SJSA1 (cell line): ENCODE results near the gene GAGE13. TPM values are rescaled to one million over a fixed set of nuclear protein-coding genes. Genes with fewer than 3 reads are reported as not detected.

Experiments
- total RNA-seq: library from RNA; depleted of rRNA; stranded (reverse); fragments of >200 nt; shearing (Covaris generic); gene quantifications from 2 replicates; pipeline ENCODE4 v1.2.3, GENCODE V29; 2014; rRNA removed

The GAGE13 gene
- total RNA-seq, 1 experiment from 2014 or later = not detected

Other genes starting within 250 kb of the GAGE13 start
- gene GPKOW, start 207.8 kb upstream of the GAGE13 start, total RNA-seq = 32.2 and 47.9 TPM in 2 replicates
- 1.00 TPM in 1 of 2 replicates, not detected in the other for gene MAGIX, start 168.8 kb upstream of the GAGE13 start, total RNA-seq
- gene PLP2, start 159.7 kb upstream of the GAGE13 start, total RNA-seq = 48.3 and 63.8 TPM in 2 replicates
- gene PRICKLE3, start 145.2 kb upstream of the GAGE13 start, total RNA-seq = 2.4 and 3.6 TPM in 2 replicates
- gene SYP, start 131.4 kb upstream of the GAGE13 start, total RNA-seq = 0.16 and 0.53 TPM in 2 replicates
- not detected in 2 replicates for gene CACNA1F, start 98.2 kb upstream of the GAGE13 start, total RNA-seq
- 11.4 and 13.1 TPM in 2 replicates for gene CCDC22, start 96.1 kb upstream of the GAGE13 start, total RNA-seq
- gene FOXP3, start 66.9 kb upstream of the GAGE13 start, total RNA-seq = not detected in 2 replicates
- 6.5 and 6.8 TPM in 2 replicates for gene PPP1R3F, start 61.8 kb upstream of the GAGE13 start, total RNA-seq
- gene GAGE10, start 27.9 kb upstream of the GAGE13 start, total RNA-seq = not detected in 2 replicates
- not detected in 2 replicates for gene GAGE12J, start 9.5 kb upstream of the GAGE13 start, total RNA-seq
- gene GAGE12C, start 200.6 kb downstream of the GAGE13 start, total RNA-seq = not detected in 2 replicates
- not detected in 2 replicates for gene GAGE12D, start 210.2 kb downstream of the GAGE13 start, total RNA-seq
- gene GAGE12E, start 219.7 kb downstream of the GAGE13 start, total RNA-seq = not detected in 2 replicates
- not detected in 2 replicates for gene GAGE12F, start 229.3 kb downstream of the GAGE13 start, total RNA-seq
- gene GAGE12G, start 238.8 kb downstream of the GAGE13 start, total RNA-seq = not detected in 2 replicates
- not detected in 2 replicates for gene GAGE12H, start 248.4 kb downstream of the GAGE13 start, total RNA-seq